Measurements from ENCODE around the gene CADM2.

- TF ChIP-seq ZNF274 (IDR thresholded peaks at IDR 0.05; ENCODE audit: low read depth, low read length): no peak
- no peak for TF ChIP-seq CTCF (IDR thresholded peaks at IDR 0.05 in 2 of 3, conservative IDR thresholded peaks at IDR 0.05 in 1 of 3; ENCODE audit: borderline replicate concordance in 1 of 3, insufficient read depth in 1 of 3, low read depth in 2 of 3, low read length in 2 of 3)
- TF ChIP-seq ZFX (IDR thresholded peaks at IDR 0.05): no peak
- TF ChIP-seq POLR2AphosphoS5 (IDR thresholded peaks at IDR 0.05; ENCODE audit: low read depth, low read length): no peak
- TF ChIP-seq MAX (IDR thresholded peaks at IDR 0.05): no peak
- no peak for TF ChIP-seq POLR2A (IDR thresholded peaks at IDR 0.05; ENCODE audit: borderline replicate concordance, extremely low read depth, insufficient read depth, insufficient read length)
Observed at GRCh38 chr3:85482213-85482490, 523.4 kb downstream of the CADM2 start.
